Fibroblast of lung (primary cell): Measurements from ENCODE around the gene CHN2. TPM values are rescaled to one million over a fixed set of nuclear protein-coding genes. Genes with fewer than 3 reads are reported as not detected.
A peak's percentile ranks its signal among the peaks of the same experiment; 100 is the strongest.

Experiments used
- DNase-seq, 2 donors: peaks; one replicate each; pipeline versions ENCODE4 v3.0.0 to v3.0.0-alpha.2; 2010; ENCODE audit warnings: low read depth in 2 of 2
- H2AFZ ChIP-seq: 2 replicates; pipeline ENCODE4 v1.5.1; 2012; ENCODE audit warnings: low read length, control low read depth, inconsistent platforms
- H3K27ac ChIP-seq: 2 replicates; pipeline ENCODE4 v1.5.1; 2011; ENCODE audit warnings: low read length, control low read depth; ENCODE audit not compliant: insufficient read depth
- H3K27me3 ChIP-seq: 2 replicates; pipeline ENCODE4 v1.5.1; 2011; ENCODE audit warnings: mild to moderate bottlenecking, low read length; ENCODE audit not compliant: control insufficient read depth, insufficient read depth
- H3K36me3 ChIP-seq: 2 replicates; pipeline ENCODE4 v1.5.1; 2011; ENCODE audit warnings: low read length; ENCODE audit not compliant: control insufficient read depth, insufficient read depth
- H3K4me1 ChIP-seq: 2 replicates; pipeline ENCODE4 v1.5.1; 2011; ENCODE audit warnings: low read length; ENCODE audit not compliant: control insufficient read depth, insufficient read depth; ENCODE audit errors: extremely low read depth
- H3K4me2 ChIP-seq: 2 replicates; pipeline ENCODE4 v1.5.1; 2011; ENCODE audit warnings: low read length, control low read depth; ENCODE audit not compliant: insufficient read depth; ENCODE audit errors: extremely low read depth
- H3K4me3 ChIP-seq, 4 experiments: fragments of 200-600 bp in 1 of 4; sonication (generic) in 1 of 4; replicated peaks in 1 of 4; 2 replicates each; pipeline ENCODE4 v1.5.1; 2011 to 2016; ENCODE audit warnings: low read length in 4 of 4, low read depth in 3 of 4, mild to moderate bottlenecking in 3 of 4, control low read depth in 2 of 4, inconsistent platforms in 1 of 4, mixed read lengths in 1 of 4; ENCODE audit not compliant: insufficient read depth in 1 of 4; ENCODE audit errors: control extremely low read depth in 1 of 4
- H3K79me2 ChIP-seq: 2 replicates; pipeline ENCODE4 v1.5.1; 2012; ENCODE audit warnings: mild to moderate bottlenecking, low read length, inconsistent platforms; ENCODE audit not compliant: control insufficient read depth, insufficient read depth
- H3K9ac ChIP-seq: 2 replicates; pipeline ENCODE4 v1.5.1; 2011; ENCODE audit warnings: mild to moderate bottlenecking, low read length, control low read depth; ENCODE audit not compliant: insufficient read depth
- H3K9me3 ChIP-seq: 2 replicates; pipeline ENCODE4 v1.5.1; 2012; ENCODE audit warnings: low read depth, low read length; ENCODE audit not compliant: control insufficient read depth, insufficient read depth
- H4K20me1 ChIP-seq: 2 replicates; pipeline ENCODE4 v1.5.1; 2011; ENCODE audit warnings: low read length; ENCODE audit not compliant: control insufficient read depth, insufficient read depth; ENCODE audit errors: extremely low read depth
- EZH2 ChIP-seq: IDR thresholded peaks from 2 replicates; pipeline ENCODE4 v1.5.1; 2012; ENCODE audit warnings: low read length, control low read depth, mild to moderate bottlenecking; ENCODE audit errors: missing control alignments
- polyA plus RNA-seq, 2 donors: library from polyadenylated mRNA; depleted of rRNA in 1 of 2; stranded (reverse) in 1 of 2; unstranded in 1 of 2; fragments of >200 nt; gene quantifications; 2 replicates each; pipeline ENCODE4 v1.2.1, GENCODE V29; 2011 to 2012; ENCODE audit warnings: missing spikeins in 1 of 2
- total RNA-seq: library from RNA; depleted of rRNA; stranded (reverse); fragments of >200 nt; gene quantifications from 2 replicates; pipeline ENCODE4 v1.2.1, GENCODE V29; 2014
- TF ChIP-seq, protein P1 (sequence below), 2 donors: IDR thresholded peaks in 1 of 2; conservative IDR thresholded peaks in 1 of 2; 1 replicate in 1 of 2; 2 replicates in 1 of 2; pipeline ENCODE4 v1.5.1; 2011 to 2012; ENCODE audit warnings: low read length in 2 of 2, control low read depth in 1 of 2, inconsistent platforms in 1 of 2, low read depth in 1 of 2, mild to moderate bottlenecking in 1 of 2

CHN2 gene
- total and polyA plus RNA-seq, 2 donors (not counting 1 experiment from before 2014, with no cell fraction given) = 0.33 to 0.53 TPM

DNA sequence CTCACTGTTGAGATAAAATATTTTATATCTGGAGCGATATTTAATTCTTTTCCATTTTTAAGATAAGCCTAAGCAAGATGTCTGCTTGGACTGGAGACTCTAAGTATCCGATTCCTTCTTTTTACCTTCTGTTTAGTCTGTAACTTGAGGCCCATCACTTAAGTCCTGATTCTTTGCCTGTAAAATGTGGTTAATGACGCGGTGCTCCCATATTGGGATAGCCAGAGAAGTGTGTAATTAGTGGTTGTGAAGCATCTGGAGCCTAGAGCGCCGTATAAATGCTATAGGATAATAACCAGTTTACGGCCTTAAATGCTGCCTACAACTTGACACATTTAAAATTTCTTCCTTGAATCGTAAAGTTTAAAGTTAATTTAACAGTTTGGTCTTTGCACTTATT is 132.9 kb downstream of the CHN2 start:
- no peak for TF ChIP-seq EZH2
- TF ChIP-seq, protein P1, sequence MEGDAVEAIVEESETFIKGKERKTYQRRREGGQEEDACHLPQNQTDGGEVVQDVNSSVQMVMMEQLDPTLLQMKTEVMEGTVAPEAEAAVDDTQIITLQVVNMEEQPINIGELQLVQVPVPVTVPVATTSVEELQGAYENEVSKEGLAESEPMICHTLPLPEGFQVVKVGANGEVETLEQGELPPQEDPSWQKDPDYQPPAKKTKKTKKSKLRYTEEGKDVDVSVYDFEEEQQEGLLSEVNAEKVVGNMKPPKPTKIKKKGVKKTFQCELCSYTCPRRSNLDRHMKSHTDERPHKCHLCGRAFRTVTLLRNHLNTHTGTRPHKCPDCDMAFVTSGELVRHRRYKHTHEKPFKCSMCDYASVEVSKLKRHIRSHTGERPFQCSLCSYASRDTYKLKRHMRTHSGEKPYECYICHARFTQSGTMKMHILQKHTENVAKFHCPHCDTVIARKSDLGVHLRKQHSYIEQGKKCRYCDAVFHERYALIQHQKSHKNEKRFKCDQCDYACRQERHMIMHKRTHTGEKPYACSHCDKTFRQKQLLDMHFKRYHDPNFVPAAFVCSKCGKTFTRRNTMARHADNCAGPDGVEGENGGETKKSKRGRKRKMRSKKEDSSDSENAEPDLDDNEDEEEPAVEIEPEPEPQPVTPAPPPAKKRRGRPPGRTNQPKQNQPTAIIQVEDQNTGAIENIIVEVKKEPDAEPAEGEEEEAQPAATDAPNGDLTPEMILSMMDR (conservative IDR thresholded peaks at IDR 0.05 in 1 of 2, IDR thresholded peaks at IDR 0.05 in 1 of 2; ENCODE audit: low read depth in 1 of 2, low read length in 2 of 2) = no peak
- Histone ChIP-seq H3K36me3 (no peaks in the 10 kb centered on the region), H3K4me3 (no peak overlapping the region)

GRCh38 chr7:29328045-29328444 is 133.5 kb downstream of the CHN2 start:
- no peak overlapping the region for H3K4me3 ChIP-seq
- no peaks in the 10 kb centered on the region for H3K4me1 ChIP-seq
- H2AFZ ChIP-seq = no peak overlapping the region
- H3K4me2 ChIP-seq = no peak overlapping the region
- no peaks in the 10 kb centered on the region for H3K36me3 ChIP-seq
- H3K9me3 ChIP-seq = no peaks in the 10 kb centered on the region
- no peak overlapping the region for H3K9ac ChIP-seq
- no peaks in the 10 kb centered on the region for H3K79me2 ChIP-seq
- no peak for TF ChIP-seq EZH2
- TF ChIP-seq, protein P1 (conservative IDR thresholded peaks at IDR 0.05 in 1 of 2, IDR thresholded peaks at IDR 0.05 in 1 of 2; ENCODE audit: low read depth in 1 of 2, low read length in 2 of 2) = no peak
- H3K27ac ChIP-seq = no peak overlapping the region
- peak in 1 of 2 donors; percentile 8 for DNase-seq
- no peaks in the 10 kb centered on the region for H3K27me3 ChIP-seq
- no peaks in the 10 kb centered on the region for H4K20me1 ChIP-seq

More for the DNA sequence above, 132.9 kb downstream of the CHN2 start:
- no peaks in the 10 kb centered on the region for H3K79me2 ChIP-seq
- no peaks in the 10 kb centered on the region for H3K9me3 ChIP-seq
- no peaks in the 10 kb centered on the region for H3K4me1 ChIP-seq
- H3K27ac ChIP-seq = no peak overlapping the region
- no peak overlapping the region for H3K9ac ChIP-seq
- no peak overlapping the region for H2AFZ ChIP-seq
- no peaks in the 10 kb centered on the region for H3K27me3 ChIP-seq
- DNase-seq = no peak
- no peaks in the 10 kb centered on the region for H4K20me1 ChIP-seq
- no peak overlapping the region for H3K4me2 ChIP-seq

GRCh38 chr7:29328811-29329210 is 134.2 kb downstream of the CHN2 start:
- no peaks in the 10 kb centered on the region for H3K79me2 ChIP-seq
- H3K9me3 ChIP-seq = no peaks in the 10 kb centered on the region
- TF ChIP-seq, protein P1 (conservative IDR thresholded peaks at IDR 0.05 in 1 of 2, IDR thresholded peaks at IDR 0.05 in 1 of 2; ENCODE audit: low read depth in 1 of 2, low read length in 2 of 2) = no peak
- TF ChIP-seq EZH2 = no peak
- H2AFZ ChIP-seq = no peak overlapping the region
- H3K9ac ChIP-seq = no peak overlapping the region
- H3K4me2 ChIP-seq = no peak overlapping the region
- no peaks in the 10 kb centered on the region for H4K20me1 ChIP-seq
- no peaks in the 10 kb centered on the region for H3K27me3 ChIP-seq
- no peaks in the 10 kb centered on the region for H3K36me3 ChIP-seq
- no peaks in the 10 kb centered on the region for H3K4me1 ChIP-seq
- H3K4me3 ChIP-seq = no peak overlapping the region
- peak in 1 of 2 donors; percentile 31 for DNase-seq
- no peak overlapping the region for H3K27ac ChIP-seq
